Suppressor macrophage treated with lipopolysaccharide for 4 hours (primary cell): ENCODE measurements around the gene COA8.
"Not testable (repeated sequence)": the region's sequence is repeated elsewhere in the genome, so short reads cannot be mapped to it uniquely, and the experiment has no call there.

ENCODE experiments used
- DNase-seq: peaks from one replicate; pipeline ENCODE4 v3.0.0-alpha.2; 2020

Gene COA8

GRCh38 chr14:103581206-103581605, 18.4 kb downstream of the COA8 start:
- DNase-seq: no peak

- DNase-seq: no peak
These were observed 19.4 kb downstream of the COA8 start for GRCh38 chr14:103581954-103582703.

- DNase-seq: no peak
These were observed 21.7 kb downstream of the COA8 start for GRCh38 chr14:103584326-103584915.

GRCh38 chr14:103593577-103593976, 30.8 kb downstream of the COA8 start:
- DNase-seq: peak; percentile 23

GRCh38 chr14:103594265-103594664, 31.5 kb downstream of the COA8 start:
- no peak for DNase-seq

- peak; percentile 43 for DNase-seq
These were observed 35.0 kb downstream of the COA8 start for GRCh38 chr14:103597623-103598377.

GRCh38 chr14:103600503-103600902, 37.7 kb downstream of the COA8 start:
- no peak for DNase-seq

GRCh38 chr14:103604620-103605019, 41.9 kb downstream of the COA8 start:
- no peak for DNase-seq

- DNase-seq: peak; percentile 81
These were observed 44.4 kb downstream of the COA8 start for GRCh38 chr14:103606963-103607668.

GRCh38 chr14:103607822-103608221, 45.1 kb downstream of the COA8 start:
- DNase-seq: no peak

GRCh38 chr14:103609081-103609480, 46.3 kb downstream of the COA8 start:
- not testable (repeated sequence) for DNase-seq

- no peak for DNase-seq
These were observed 48.5 kb downstream of the COA8 start for GRCh38 chr14:103611215-103611614.

- peak; percentile 46 for DNase-seq
These were observed 50.8 kb downstream of the COA8 start for GRCh38 chr14:103613517-103613916.

GRCh38 chr14:103616635-103617300, 54.0 kb downstream of the COA8 start:
- DNase-seq: no peak

GRCh38 chr14:103619057-103619456, 56.3 kb downstream of the COA8 start:
- DNase-seq: peak; percentile 29

- DNase-seq: no peak
These were observed 59.1 kb downstream of the COA8 start for GRCh38 chr14:103621860-103622259.

GRCh38 chr14:103623308-103623707, 60.5 kb downstream of the COA8 start:
- DNase-seq: no peak

- DNase-seq: no peak
These were observed 61.2 kb downstream of the COA8 start for GRCh38 chr14:103623883-103624482.

GRCh38 chr14:103624860-103625259, 62.1 kb downstream of the COA8 start:
- peak; percentile 40 for DNase-seq

GRCh38 chr14:103625356-103626095, 62.8 kb downstream of the COA8 start:
- DNase-seq: no peak

- no peak for DNase-seq
These were observed 63.5 kb downstream of the COA8 start for GRCh38 chr14:103626146-103626850.
